ENCODE data around the gene TMEM132D. TPM values are rescaled to one million over a fixed set of nuclear protein-coding genes. Genes with fewer than 3 reads are reported as not detected.

Gene TMEM132D
- total RNA-seq (0.13 TPM), polyA plus RNA-seq (ENCODE audit: insufficient read depth, low read depth, low replicate concordance) (not detected)
- long read RNA-seq, donor 1: 0 reads
- long read RNA-seq, donor 2: 0 reads
- long read RNA-seq, donor 3: 0 reads
- long read RNA-seq, donor 4: 0 reads
- long read RNA-seq, donor 5: 0 reads
- long read RNA-seq, donor 6: 0 reads
- long read RNA-seq, donor 7: 0 reads
- long read RNA-seq, donor 8: 0 reads
- long read RNA-seq, donor 9: 0 reads
- long read RNA-seq, donor 10: 0 reads

- no peak for FAIRE-seq
- DNase-seq: peak in 4 of 5 donors; percentile 48 to 66 (median 59)
- TF ChIP-seq CTCF (IDR thresholded peaks at IDR 0.05; ENCODE audit: borderline replicate concordance, extremely low read depth, insufficient read depth): no peak
- intact Hi-C loops (cut with DNase I): no loop called here
- H3K27me3 ChIP-seq (ENCODE audit: control insufficient read depth, insufficient read depth, low read length): peaks cover 14% of the 10 kb centered on the region
- no peak within 1 kb of the TSS for H3K4me3 ChIP-seq (ENCODE audit: low read length in 3 of 3)
- no peak within 1 kb of the TSS for H3K9ac ChIP-seq (ENCODE audit: low read length in 3 of 3)
- H3K9me3 ChIP-seq (ENCODE audit: control insufficient read depth in 2 of 3, insufficient read depth in 1 of 3, low read length in 3 of 3): no peaks in the 10 kb centered on the region
- no peaks in the 10 kb centered on the region for H3K36me3 ChIP-seq (ENCODE audit: control insufficient read depth in 2 of 3, insufficient read depth in 3 of 3, low read length in 3 of 3)
- no peaks in the 10 kb centered on the region for H3K4me1 ChIP-seq (ENCODE audit: control insufficient read depth in 2 of 3, insufficient read depth in 2 of 3, low read depth in 1 of 3, low read length in 3 of 3)
- no peak within 1 kb of the TSS for H3K27ac ChIP-seq (ENCODE audit: low read depth in 2 of 2, low read length in 2 of 2)
Measured at GRCh38 chr12:129903956-129904829, at the start of gene TMEM132D. Gene TMEM132D (minus strand): TSS chr12:129904025.

GRCh38 chr12:129949651-129950050 lies 45.8 kb upstream of the TMEM132D start:
- Histone ChIP-seq H3K4me3 (ENCODE audit: low read length in 3 of 3) (no peak overlapping the region), H3K9me3 (ENCODE audit: control insufficient read depth in 2 of 3, insufficient read depth in 1 of 3, low read length in 3 of 3) (no peaks in the 10 kb centered on the region), H3K27ac (ENCODE audit: low read depth in 2 of 2, low read length in 2 of 2) (no peak overlapping the region), H3K9ac (ENCODE audit: low read length in 3 of 3) (no peak overlapping the region), H3K36me3 (ENCODE audit: control insufficient read depth in 2 of 3, insufficient read depth in 3 of 3, low read length in 3 of 3) (no peaks in the 10 kb centered on the region), H3K27me3 (ENCODE audit: control insufficient read depth, insufficient read depth, low read length) (no peaks in the 10 kb centered on the region), H3K4me1 (ENCODE audit: control insufficient read depth in 2 of 3, insufficient read depth in 2 of 3, low read depth in 1 of 3, low read length in 3 of 3) (no peaks in the 10 kb centered on the region)
- TF ChIP-seq CTCF (IDR thresholded peaks at IDR 0.05; ENCODE audit: borderline replicate concordance, extremely low read depth, insufficient read depth): no peak
- intact Hi-C loops (cut with DNase I): no loop called here
- no peak for FAIRE-seq
- DNase-seq: no peak

- peak in 4 of 5 donors; percentile 67 to 77 (median 74) for DNase-seq
- H3K9ac ChIP-seq (ENCODE audit: low read length in 3 of 3): no peak overlapping the region
- no peak for TF ChIP-seq CTCF (IDR thresholded peaks at IDR 0.05; ENCODE audit: borderline replicate concordance, extremely low read depth, insufficient read depth)
- H3K4me3 ChIP-seq (ENCODE audit: low read length in 3 of 3): no peak overlapping the region
- no peak overlapping the region for H3K27ac ChIP-seq (ENCODE audit: low read depth in 2 of 2, low read length in 2 of 2)
- FAIRE-seq: no peak
- intact Hi-C loops (cut with DNase I): no loop called here
- H3K4me1 ChIP-seq (ENCODE audit: control insufficient read depth in 2 of 3, insufficient read depth in 2 of 3, low read depth in 1 of 3, low read length in 3 of 3): no peaks in the 10 kb centered on the region
- H3K27me3 ChIP-seq (ENCODE audit: control insufficient read depth, insufficient read depth, low read length): no peaks in the 10 kb centered on the region
- no peaks in the 10 kb centered on the region for H3K36me3 ChIP-seq (ENCODE audit: control insufficient read depth in 2 of 3, insufficient read depth in 3 of 3, low read length in 3 of 3)
- no peaks in the 10 kb centered on the region for H3K9me3 ChIP-seq (ENCODE audit: control insufficient read depth in 2 of 3, insufficient read depth in 1 of 3, low read length in 3 of 3)
Measured at GRCh38 chr12:129941618-129942017, 37.8 kb upstream of the TMEM132D start.

All from kidney (tissue), 22 donors.